NCI-H1930 (cell line): ENCODE results near the gene ARHGAP10.
"Not testable (repeated sequence)": the region's sequence is repeated elsewhere in the genome, so short reads cannot be mapped to it uniquely, and the experiment has no call there.

Experiments used
- DNase-seq, 2 experiments: peaks; one replicate each; lab custom pipeline; 2025; lab: John Stamatoyannopoulos, UW

Gene ARHGAP10

GRCh38 chr4:147985376-147985775, 253.5 kb downstream of the ARHGAP10 start:
- no peak for DNase-seq

GRCh38 chr4:147987252-147987651, 255.4 kb downstream of the ARHGAP10 start:
- DNase-seq = no peak

GRCh38 chr4:147991543-147992283, 259.8 kb downstream of the ARHGAP10 start:
- no peak for DNase-seq

GRCh38 chr4:147994076-147994475, 262.2 kb downstream of the ARHGAP10 start:
- DNase-seq = no peak

GRCh38 chr4:147994491-147995385, 262.9 kb downstream of the ARHGAP10 start:
- DNase-seq = no peak

GRCh38 chr4:147996859-147997258, 265.0 kb downstream of the ARHGAP10 start:
- DNase-seq = no peak

- DNase-seq = not testable (repeated sequence)
Observed at GRCh38 chr4:148000038-148000437, 268.1 kb downstream of the ARHGAP10 start.

GRCh38 chr4:148004228-148004857, 272.5 kb downstream of the ARHGAP10 start:
- DNase-seq = no peak

- no peak for DNase-seq
Observed at GRCh38 chr4:148006001-148006400, 274.1 kb downstream of the ARHGAP10 start.

GRCh38 chr4:148007314-148007760, 275.4 kb downstream of the ARHGAP10 start:
- DNase-seq = no peak

GRCh38 chr4:148007792-148008191, 275.9 kb downstream of the ARHGAP10 start:
- no peak for DNase-seq

GRCh38 chr4:148015058-148015457, 283.2 kb downstream of the ARHGAP10 start:
- DNase-seq = no peak

GRCh38 chr4:148015468-148015867, 283.6 kb downstream of the ARHGAP10 start:
- no peak for DNase-seq

- no peak for DNase-seq
Observed at GRCh38 chr4:148016063-148016637, 284.3 kb downstream of the ARHGAP10 start.

GRCh38 chr4:148017801-148018200, 285.9 kb downstream of the ARHGAP10 start:
- DNase-seq = no peak

GRCh38 chr4:148021686-148022085, 289.8 kb downstream of the ARHGAP10 start:
- DNase-seq = no peak

GRCh38 chr4:148022975-148023374, 291.1 kb downstream of the ARHGAP10 start:
- DNase-seq = no peak

- no peak for DNase-seq
Observed at GRCh38 chr4:148023512-148024181, 291.8 kb downstream of the ARHGAP10 start.

- DNase-seq = no peak
Observed at GRCh38 chr4:148025981-148026380, 294.1 kb downstream of the ARHGAP10 start.

GRCh38 chr4:148027201-148027600, 295.3 kb downstream of the ARHGAP10 start:
- DNase-seq = no peak

- DNase-seq = no peak
Observed at GRCh38 chr4:148029781-148030180, 297.9 kb downstream of the ARHGAP10 start.
